ENCODE results near the gene PSMB7.
A peak's percentile ranks its signal among the peaks of the same experiment; 100 is the strongest.

PSMB7 gene

GRCh38 chr9:124322618-124323432, 92.4 kb downstream of the PSMB7 start:
- DNase-seq, result no peak

- DNase-seq, result no peak
These were observed 93.3 kb downstream of the PSMB7 start for GRCh38 chr9:124321935-124322334.

GRCh38 chr9:124321416-124321815, 93.8 kb downstream of the PSMB7 start:
- no peak for DNase-seq

- DNase-seq, result peak; percentile 0
These were observed 94.9 kb downstream of the PSMB7 start for GRCh38 chr9:124320062-124320973.

DNA sequence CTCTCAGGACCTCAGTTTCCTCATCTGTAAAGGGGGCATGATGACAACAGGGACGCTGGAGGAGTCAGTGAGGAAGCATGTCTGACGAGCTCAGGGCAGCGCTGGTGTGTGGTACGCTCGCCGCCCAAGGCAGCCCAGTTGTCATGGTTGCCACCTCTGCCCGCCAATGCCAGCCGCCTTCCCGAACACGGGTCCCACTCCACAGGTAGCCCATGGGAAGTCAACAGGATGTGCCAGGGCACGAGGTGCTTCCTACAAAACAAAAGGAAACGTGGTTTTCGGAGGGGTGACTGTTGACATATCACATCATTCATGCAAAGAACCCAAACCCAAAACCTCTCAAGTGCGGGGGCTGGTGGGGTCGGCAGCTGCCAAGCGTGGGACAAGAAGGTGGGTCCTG, 99.4 kb downstream of the PSMB7 start:
- no peak for DNase-seq

GRCh38 chr9:124313940-124314339, 101.3 kb downstream of the PSMB7 start:
- DNase-seq, result no peak

- no peak for DNase-seq
These were observed 102.7 kb downstream of the PSMB7 start for GRCh38 chr9:124312290-124313265.

GRCh38 chr9:124311283-124311682, 104.0 kb downstream of the PSMB7 start:
- DNase-seq, result no peak

DNA sequence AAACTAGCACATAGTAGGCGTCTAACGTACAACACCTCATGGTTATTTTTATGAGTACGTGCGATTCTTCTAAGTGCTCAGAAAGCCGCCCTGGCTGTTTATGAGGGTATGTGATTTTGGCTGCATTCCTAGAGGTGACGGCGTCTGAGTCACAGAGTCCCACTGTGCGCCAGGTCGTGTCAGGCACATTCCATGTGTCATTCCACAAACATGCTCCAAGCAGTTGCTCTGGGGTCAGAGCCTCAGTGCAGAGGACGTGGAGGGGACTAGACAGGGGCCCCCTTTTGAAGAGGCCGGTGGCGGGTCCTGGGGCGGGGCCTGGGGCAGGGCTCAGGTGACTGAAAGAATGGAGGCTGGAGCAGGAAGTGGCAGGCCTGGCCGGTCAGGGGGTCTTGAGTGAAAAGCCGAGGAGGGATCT, 105.6 kb downstream of the PSMB7 start:
- DNase-seq, result peak; percentile 86

DNA sequence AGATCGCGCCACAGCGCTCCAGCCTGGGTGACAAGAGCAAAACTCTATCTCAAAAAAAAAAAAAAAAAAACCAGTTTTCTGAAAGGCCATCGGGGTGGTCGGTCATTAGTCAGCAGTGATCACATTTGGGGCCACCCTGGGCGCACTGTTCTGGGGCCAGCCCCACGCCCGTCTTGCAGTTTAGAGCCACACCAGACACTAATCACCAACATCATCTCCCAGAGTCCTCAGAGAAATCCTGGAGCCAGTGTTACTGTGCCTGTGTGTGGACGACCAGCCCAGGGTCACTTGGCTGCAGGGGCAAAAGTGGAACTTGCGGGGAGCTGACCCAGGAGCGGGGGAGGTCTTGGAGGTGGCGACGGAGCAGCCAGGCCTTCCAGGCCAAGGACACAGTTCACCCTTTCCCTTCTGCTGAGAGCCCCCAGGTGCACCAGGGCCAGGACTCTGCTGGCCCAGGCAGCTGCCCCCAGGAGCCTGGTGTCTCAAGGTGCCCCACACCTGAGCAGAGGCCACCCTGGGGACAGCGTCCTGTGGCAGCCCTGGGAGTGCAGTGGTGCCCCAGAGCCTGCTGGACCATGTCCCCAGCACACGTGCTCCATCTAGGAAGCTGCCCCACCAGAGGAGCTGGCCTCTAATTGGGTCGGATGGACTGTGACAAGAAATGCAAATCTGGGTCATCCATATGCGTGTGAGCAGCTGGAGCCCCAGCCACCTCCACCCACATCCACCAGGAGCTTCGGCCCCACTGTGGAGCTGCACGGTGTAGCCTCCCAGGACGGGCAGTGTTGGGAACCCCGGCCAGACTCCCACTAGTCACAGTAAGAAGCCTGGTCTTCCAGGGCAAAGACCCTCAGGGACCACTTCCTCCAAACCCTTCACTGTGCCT, 106.4 kb downstream of the PSMB7 start:
- no peak for DNase-seq

- no peak for DNase-seq
These were observed 107.7 kb downstream of the PSMB7 start for GRCh38 chr9:124307379-124308030.

- DNase-seq, result peak; percentile 47
These were observed 109.0 kb downstream of the PSMB7 start for GRCh38 chr9:124306098-124306735.

- DNase-seq, result no peak
These were observed 111.0 kb downstream of the PSMB7 start for GRCh38 chr9:124304285-124304684.

DNA sequence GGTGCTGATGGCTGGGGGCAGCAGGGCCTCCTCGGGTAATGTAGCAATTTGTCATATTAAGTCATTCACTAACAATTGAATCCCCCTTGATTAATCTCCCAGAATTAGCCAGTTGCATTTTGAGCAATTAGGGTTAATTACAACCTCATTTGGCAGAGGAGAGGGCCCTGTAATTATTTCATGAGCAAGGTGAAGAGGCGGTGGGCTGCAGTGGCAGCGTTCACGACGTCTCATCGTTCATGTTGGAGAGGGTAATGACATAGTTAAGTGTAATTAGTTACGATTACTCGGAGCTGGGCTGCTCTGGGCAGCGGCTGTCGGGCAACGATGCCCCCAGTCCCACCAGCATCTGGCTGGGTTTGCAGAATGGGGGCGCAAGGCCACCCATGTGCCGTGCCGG, 111.5 kb downstream of the PSMB7 start:
- no peak for DNase-seq
